ENCODE measurements around the gene THADA.

The THADA gene

GRCh38 chr2:43417300-43417699, 178.5 kb downstream of the THADA start:
- no peak for TF ChIP-seq CTCF (IDR thresholded peaks at IDR 0.05)

GRCh38 chr2:43415592-43415991, 180.2 kb downstream of the THADA start:
- TF ChIP-seq CTCF (IDR thresholded peaks at IDR 0.05), result no peak

- TF ChIP-seq CTCF (IDR thresholded peaks at IDR 0.05), result no peak
These were observed 181.2 kb downstream of the THADA start for GRCh38 chr2:43414586-43415135.

GRCh38 chr2:43414033-43414432, 181.8 kb downstream of the THADA start:
- TF ChIP-seq CTCF (IDR thresholded peaks at IDR 0.05), result no peak

- no peak for TF ChIP-seq CTCF (IDR thresholded peaks at IDR 0.05)
These were observed 183.6 kb downstream of the THADA start for GRCh38 chr2:43412114-43412753.

- TF ChIP-seq CTCF (IDR thresholded peaks at IDR 0.05), result no peak
These were observed 185.7 kb downstream of the THADA start for GRCh38 chr2:43410055-43410604.

GRCh38 chr2:43408407-43409160, 187.3 kb downstream of the THADA start:
- TF ChIP-seq CTCF (IDR thresholded peaks at IDR 0.05), result no peak

All from LNCAP (cell line).